GM23338 (cell line): ENCODE results near the gene PCSK1N. TPM values are rescaled to one million over a fixed set of nuclear protein-coding genes. Genes with fewer than 3 reads are reported as not detected.

Experiments
- ATAC-seq: fragments of 200-7000 bp; cut with Tn5 transposase; 3 replicates; pipeline ENCODE4 v1.9.1; 2020
- DNase-seq: peaks from one replicate; pipeline ENCODE4 v3.0.0-alpha.2; 2015; ENCODE audit warnings: low spot score
- H2AFZ ChIP-seq: fragments of 200-600 bp; sonication (generic); 2 replicates; pipeline ENCODE4 v1.8.0; 2016; ENCODE audit warnings: antibody characterized with exemption, mild to moderate bottlenecking, moderate library complexity
- H3F3A ChIP-seq: fragments of 200-600 bp; sonication (generic); replicated peaks from 2 replicates; pipeline ENCODE4 v1.8.0; 2017; ENCODE audit warnings: antibody characterized with exemption, mixed run types, low read depth
- H3K27ac ChIP-seq: fragments of 200-600 bp; sonication (generic); 2 replicates; pipeline ENCODE4 v1.6.1; 2016; ENCODE audit warnings: low read depth
- H3K27me3 ChIP-seq: fragments of 200-600 bp; sonication (generic); 2 replicates; pipeline ENCODE4 v1.8.0; 2016; ENCODE audit warnings: mild to moderate bottlenecking, mixed run types, moderate library complexity; ENCODE audit not compliant: insufficient read depth
- H3K36me3 ChIP-seq: fragments of 200-600 bp; sonication (generic); 2 replicates; pipeline ENCODE4 v1.8.0; 2016; ENCODE audit warnings: mild to moderate bottlenecking; ENCODE audit not compliant: insufficient read depth
- H3K4me1 ChIP-seq: fragments of 200-600 bp; sonication (generic); 2 replicates; pipeline ENCODE4 v1.8.0; 2016; ENCODE audit warnings: mild to moderate bottlenecking, moderate library complexity; ENCODE audit not compliant: insufficient read depth
- H3K4me2 ChIP-seq: fragments of 200-600 bp; sonication (generic); 2 replicates; pipeline ENCODE4 v1.7.1; 2017; ENCODE audit warnings: mixed run types
- H3K4me3 ChIP-seq: fragments of 200-600 bp; sonication (generic); 2 replicates; pipeline ENCODE4 v1.6.1; 2016; ENCODE audit warnings: mixed run types
- H3K79me2 ChIP-seq: fragments of 200-600 bp; sonication (generic); replicated peaks from 2 replicates; pipeline ENCODE4 v1.8.0; 2017; ENCODE audit warnings: mild to moderate bottlenecking; ENCODE audit not compliant: insufficient read depth
- H3K9me2 ChIP-seq: fragments of 200-600 bp; sonication (generic); 2 replicates; pipeline ENCODE4 v1.8.0; 2017; ENCODE audit not compliant: insufficient read depth
- H4K20me1 ChIP-seq: fragments of 200-600 bp; sonication (generic); replicated peaks from 2 replicates; pipeline ENCODE4 v1.8.0; 2017; ENCODE audit warnings: mild to moderate bottlenecking; ENCODE audit not compliant: insufficient read depth
- H3K27ac Mint-ChIP-seq: 2 replicates; pipeline ENCODE4 v1.8.0; 2020; ENCODE audit warnings: inconsistent platforms, mild to moderate bottlenecking, moderate library complexity, mixed read lengths
- H3K27me3 Mint-ChIP-seq: 3 replicates; pipeline ENCODE4 v1.8.0; 2022; ENCODE audit warnings: low read depth, mild to moderate bottlenecking, moderate library complexity, mixed read lengths, inconsistent platforms; ENCODE audit not compliant: insufficient read depth, poor library complexity
- H3K36me3 Mint-ChIP-seq: 3 replicates; pipeline ENCODE4 v1.8.0; 2021; ENCODE audit warnings: low read depth, mild to moderate bottlenecking, inconsistent platforms, moderate library complexity, mixed read lengths
- H3K4me1 Mint-ChIP-seq: 3 replicates; pipeline ENCODE4 v1.8.0; 2020; ENCODE audit warnings: mild to moderate bottlenecking, inconsistent platforms, mixed read lengths
- H3K4me3 Mint-ChIP-seq: 3 replicates; pipeline ENCODE4 v1.8.0; 2021; ENCODE audit warnings: moderate library complexity, mild to moderate bottlenecking, inconsistent platforms, mixed read lengths
- H3K9me3 Mint-ChIP-seq: 3 replicates; pipeline ENCODE4 v1.8.0; 2020; ENCODE audit warnings: moderate library complexity, mild to moderate bottlenecking, inconsistent platforms, mixed read lengths
- CREB1 ChIP-seq: fragments of 250-450 bp; sonication (Bioruptor Pico); IDR thresholded peaks from 2 replicates; pipeline ENCODE4 v1.5.0; 2020; ENCODE audit warnings: low read depth, mild to moderate bottlenecking, moderate library complexity
- CTCF ChIP-seq, 2 experiments: fragments of 200-600 bp in 1 of 2; sonication (generic) in 1 of 2; conservative IDR thresholded peaks; 2 replicates each; pipeline versions ENCODE4 v1.5.1 to v1.6.1; 2016 to 2017; ENCODE audit warnings: antibody characterized with exemption in 2 of 2, low read depth in 2 of 2, mild to moderate bottlenecking in 2 of 2, moderate library complexity in 1 of 2
- EZH2phosphoT487 ChIP-seq: fragments of 200-600 bp; sonication (generic); IDR thresholded peaks from one replicate; pipeline ENCODE4 v1.8.1; 2018; ENCODE audit warnings: antibody characterized with exemption; ENCODE audit not compliant: unreplicated experiment
- JUNB ChIP-seq: IDR thresholded peaks from one replicate; pipeline ENCODE4 v1.6.1; 2016; ENCODE audit warnings: antibody characterized with exemption; ENCODE audit not compliant: unreplicated experiment
- NANOG ChIP-seq: IDR thresholded peaks from 2 replicates; pipeline ENCODE4 v1.6.1; 2016; ENCODE audit warnings: antibody characterized with exemption, borderline replicate concordance
- POLR2AphosphoS5 ChIP-seq: IDR thresholded peaks from 2 replicates; pipeline ENCODE4 v1.6.1; 2016; ENCODE audit warnings: antibody characterized with exemption, low read depth
- REST ChIP-seq: IDR thresholded peaks from one replicate; pipeline ENCODE4 v1.6.1; 2018; ENCODE audit warnings: antibody characterized with exemption; ENCODE audit not compliant: unreplicated experiment
- STAT1 ChIP-seq: IDR thresholded peaks from one replicate; pipeline ENCODE4 v1.6.1; 2016; ENCODE audit warnings: antibody characterized with exemption; ENCODE audit not compliant: unreplicated experiment
- ZNF114 ChIP-seq: fragments of 250-450 bp; sonication (Bioruptor Pico); IDR thresholded peaks from 2 replicates; pipeline ENCODE4 v1.5.0; 2020; ENCODE audit warnings: mild to moderate bottlenecking, moderate library complexity
- ZNF331 ChIP-seq: fragments of 250-450 bp; sonication (Bioruptor Pico); IDR thresholded peaks from 2 replicates; pipeline ENCODE4 v1.5.0; 2020; ENCODE audit warnings: low read depth, mild to moderate bottlenecking, moderate library complexity
- polyA plus RNA-seq: library from polyadenylated mRNA; unstranded; fragments of >200 nt; fragmentation: Nextera tagmentation; extraction: Ambion mirVana; gene quantifications from 2 replicates; pipeline ENCODE4 v1.2.1, GENCODE V29; 2016
- total RNA-seq: library from RNA; depleted of rRNA; stranded (reverse); fragments of >200 nt; shearing (Covaris generic); gene quantifications from 2 replicates; pipeline ENCODE4 v1.2.3, GENCODE V29; 2014

Gene PCSK1N
- total and polyA plus RNA-seq, 2 experiments from 2014 or later = 12.8 to 15.6 TPM

- TF ChIP-seq REST (no peak), EZH2phosphoT487 (no peak), NANOG (no peak), ZNF331 (CRISPR knock-in tag) (no peak), CTCF (conservative IDR thresholded peaks at IDR 0.05; ENCODE audit: low read depth in 2 of 2) (no peak), POLR2AphosphoS5 (no peak), JUNB (no peak)
- Histone ChIP-seq H3K27me3 (no peaks in the 10 kb centered on the region), H3K4me3 (no peak overlapping the region), H3F3A (no peaks in the 10 kb centered on the region), H2AFZ (no peak overlapping the region), H3K4me1 (no peaks in the 10 kb centered on the region), H3K36me3 (no peaks in the 10 kb centered on the region), H3K9me2 (no peaks in the 10 kb centered on the region), H3K4me2 (no peak overlapping the region), H3K27ac (no peak overlapping the region), H4K20me1 (no peaks in the 10 kb centered on the region), H3K79me2 (no peaks in the 10 kb centered on the region)
- no peaks in the 10 kb centered on the region for H3K36me3 Mint-ChIP-seq
- H3K27ac Mint-ChIP-seq = no peak overlapping the region
- no peaks in the 10 kb centered on the region for H3K4me1 Mint-ChIP-seq
- H3K9me3 Mint-ChIP-seq = no peaks in the 10 kb centered on the region
- DNase-seq (no peak), ATAC-seq (no peak)
- H3K27me3 Mint-ChIP-seq = peaks cover 7% of the 10 kb centered on the region
- H3K4me3 Mint-ChIP-seq = no peak overlapping the region
Observed at GRCh38 chrX:48793935-48794334, 41.5 kb downstream of the PCSK1N start.

- Mint-ChIP-seq H3K9me3 (no peaks in the 10 kb centered on the region; the same call in 2 of the 3 replicates), H3K27ac (no peak overlapping the region), H3K27me3 (peaks cover 10% of the 10 kb centered on the region), H3K4me1 (no peaks in the 10 kb centered on the region), H3K4me3 (no peak overlapping the region), H3K36me3 (no peaks in the 10 kb centered on the region; the same call in 2 of the 3 replicates)
- H3K27ac ChIP-seq = no peak overlapping the region
- no peak overlapping the region for H3K4me2 ChIP-seq
- no peaks in the 10 kb centered on the region for H3K27me3 ChIP-seq
- H3K9me2 ChIP-seq = no peaks in the 10 kb centered on the region
- H3K36me3 ChIP-seq = no peaks in the 10 kb centered on the region
- no peak overlapping the region for H3K4me3 ChIP-seq
- no peaks in the 10 kb centered on the region for H3K79me2 ChIP-seq
- H3K4me1 ChIP-seq = no peaks in the 10 kb centered on the region
- ATAC-seq = no peak
- no peaks in the 10 kb centered on the region for H3F3A ChIP-seq
- DNase-seq = no peak
- H4K20me1 ChIP-seq = no peaks in the 10 kb centered on the region
- H2AFZ ChIP-seq = no peak overlapping the region
- TF ChIP-seq EZH2phosphoT487 (no peak), STAT1 (no peak), CREB1 (CRISPR knock-in tag) (no peak), REST (no peak), ZNF114 (CRISPR knock-in tag) (no peak)
Observed at GRCh38 chrX:48792219-48792618, 43.2 kb downstream of the PCSK1N start.
